Omental fat pad (tissue), 4 donors: Measurements from ENCODE around the gene TRIM17. TPM values are rescaled to one million over a fixed set of nuclear protein-coding genes. Genes with fewer than 3 reads are reported as not detected.

Experiments used
- ATAC-seq: fragments of 150-250 bp; one replicate; pipeline ENCODE4 v1.9.1; 2016; ENCODE audit warnings: mild to moderate bottlenecking, moderate library complexity; ENCODE audit not compliant: low FRiP score
- DNase-seq: peaks from one replicate; pipeline ENCODE4 v3.0.0-alpha.2; 2019; ENCODE audit warnings: low spot score
- CTCF ChIP-seq, 3 donors: fragments of 450-650 bp; IDR thresholded peaks; one replicate each; pipeline ENCODE4 v1.5.1; 2016 to 2017; ENCODE audit warnings: antibody characterized with exemption in 3 of 3, mild to moderate bottlenecking in 3 of 3, moderate library complexity in 2 of 3
- total RNA-seq, 4 donors: library from RNA; depleted of rRNA; stranded (reverse); fragments of >200 nt; gene quantifications; one replicate each; pipeline ENCODE4 v1.1.0, GENCODE V29; 2016

TRIM17 gene
- total RNA-seq, 4 donors from 2014 or later = 0.96 to 3.3 (median 1.7) TPM; not detected in 1

GRCh38 chr1:228376651-228377631 lies 39.7 kb downstream of the TRIM17 start:
- DNase-seq (no peak), ATAC-seq (no peak)
- TF ChIP-seq CTCF (IDR thresholded peaks at IDR 0.05) = no peak

GRCh38 chr1:228376262-228376628 lies 40.4 kb downstream of the TRIM17 start:
- no peak for TF ChIP-seq CTCF (IDR thresholded peaks at IDR 0.05)
- no peak for DNase-seq
- no peak for ATAC-seq

GRCh38 chr1:228375578-228376261 lies 40.9 kb downstream of the TRIM17 start:
- TF ChIP-seq CTCF (IDR thresholded peaks at IDR 0.05) = no peak
- ATAC-seq (no peak), DNase-seq (no peak)

GRCh38 chr1:228374711-228375577 lies 41.7 kb downstream of the TRIM17 start:
- ATAC-seq = peak; percentile 81
- DNase-seq = peak; percentile 71
- no peak for TF ChIP-seq CTCF (IDR thresholded peaks at IDR 0.05)

GRCh38 chr1:228373681-228374571 lies 42.7 kb downstream of the TRIM17 start:
- no peak for ATAC-seq
- no peak for TF ChIP-seq CTCF (IDR thresholded peaks at IDR 0.05)
- no peak for DNase-seq
